SIG-M5 treated with dmso at 0.1 percent for 504 hours (cell line): Measurements from ENCODE around the gene EPAS1.

Experiments used
- DNase-seq: peaks from one replicate; lab custom pipeline; 2025; ENCODE audit not compliant: unreplicated experiment; lab: John Stamatoyannopoulos, UW

EPAS1 gene

GRCh38 chr2:46338674-46339073 is 41.5 kb downstream of the EPAS1 start:
- DNase-seq = no peak

GRCh38 chr2:46339200-46339599 is 42.0 kb downstream of the EPAS1 start:
- no peak for DNase-seq

- no peak for DNase-seq
Measured at GRCh38 chr2:46339676-46340459, 42.7 kb downstream of the EPAS1 start.

- no peak for DNase-seq
Measured at GRCh38 chr2:46340740-46341420, 43.7 kb downstream of the EPAS1 start.

- DNase-seq = no peak
Measured at GRCh38 chr2:46342566-46343315, 45.5 kb downstream of the EPAS1 start.

GRCh38 chr2:46344706-46345105 is 47.5 kb downstream of the EPAS1 start:
- DNase-seq = no peak

GRCh38 chr2:46345775-46346174 is 48.6 kb downstream of the EPAS1 start:
- no peak for DNase-seq

- DNase-seq = no peak
Measured at GRCh38 chr2:46346719-46347118, 49.5 kb downstream of the EPAS1 start.

- DNase-seq = no peak
Measured at GRCh38 chr2:46347648-46348280, 50.6 kb downstream of the EPAS1 start.

- no peak for DNase-seq
Measured at GRCh38 chr2:46349115-46349547, 51.9 kb downstream of the EPAS1 start.

- DNase-seq = no peak
Measured at GRCh38 chr2:46350029-46350689, 53.0 kb downstream of the EPAS1 start.

GRCh38 chr2:46351098-46351749 is 54.0 kb downstream of the EPAS1 start:
- no peak for DNase-seq

- no peak for DNase-seq
Measured at GRCh38 chr2:46351750-46352138, 54.5 kb downstream of the EPAS1 start.

- DNase-seq = no peak
Measured at GRCh38 chr2:46352621-46353020, 55.4 kb downstream of the EPAS1 start.

- DNase-seq = no peak
Measured at GRCh38 chr2:46353509-46353908, 56.3 kb downstream of the EPAS1 start.

GRCh38 chr2:46355756-46356155 is 58.5 kb downstream of the EPAS1 start:
- DNase-seq = no peak

GRCh38 chr2:46356991-46357390 is 59.8 kb downstream of the EPAS1 start:
- no peak for DNase-seq

GRCh38 chr2:46358713-46359112 is 61.5 kb downstream of the EPAS1 start:
- no peak for DNase-seq

- no peak for DNase-seq
Measured at GRCh38 chr2:46360303-46360702, 63.1 kb downstream of the EPAS1 start.

GRCh38 chr2:46361920-46362666 is 64.9 kb downstream of the EPAS1 start:
- no peak for DNase-seq
